Loucy (cell line): ENCODE measurements around the gene DLGAP3.
"Not testable (repeated sequence)": the region's sequence is repeated elsewhere in the genome, so short reads cannot be mapped to it uniquely, and the experiment has no call there.

Source experiments
- H2AFZ ChIP-seq: fragments of 200-600 bp; sonication (generic); 2 replicates; pipeline ENCODE4 v1.6.0; 2016; ENCODE audit warnings: antibody characterized with exemption, mild to moderate bottlenecking, low read length, moderate library complexity
- H3F3A ChIP-seq: fragments of 200-600 bp; 2 replicates; pipeline ENCODE4 v1.6.0; 2016; ENCODE audit warnings: antibody characterized with exemption, low read depth, mild to moderate bottlenecking
- H3K27me3 ChIP-seq: fragments of 200-600 bp; sonication (generic); 2 replicates; pipeline ENCODE4 v1.6.1; 2014; ENCODE audit warnings: low read length, mild to moderate bottlenecking; ENCODE audit not compliant: insufficient read depth, poor library complexity, severe bottlenecking
- H3K36me3 ChIP-seq: fragments of 200-600 bp; sonication (generic); 2 replicates; pipeline ENCODE4 v1.6.1; 2016; ENCODE audit warnings: low read length; ENCODE audit not compliant: insufficient read depth
- H3K4me1 ChIP-seq: fragments of 200-600 bp; sonication (generic); 2 replicates; pipeline ENCODE4 v1.5.1; 2014; ENCODE audit warnings: low read length, mild to moderate bottlenecking; ENCODE audit not compliant: insufficient read depth, poor library complexity, severe bottlenecking
- H3K4me2 ChIP-seq: fragments of 200-600 bp; sonication (generic); 2 replicates; pipeline ENCODE4 v1.6.0; 2014; ENCODE audit warnings: antibody characterized with exemption, low read length, low read depth, mild to moderate bottlenecking; ENCODE audit not compliant: poor library complexity, severe bottlenecking
- H3K4me3 ChIP-seq: fragments of 200-600 bp; sonication (generic); 2 replicates; pipeline ENCODE4 v1.5.1; 2014; ENCODE audit warnings: low read length, mild to moderate bottlenecking, mixed read lengths; ENCODE audit not compliant: poor library complexity, severe bottlenecking
- H3K79me2 ChIP-seq: fragments of 200-600 bp; sonication (generic); 2 replicates; pipeline ENCODE4 v1.6.1; 2014; ENCODE audit warnings: low read length; ENCODE audit not compliant: insufficient read depth
- H3K9ac ChIP-seq: fragments of 200-600 bp; sonication (generic); 2 replicates; pipeline ENCODE4 v1.6.0; 2014; ENCODE audit warnings: mild to moderate bottlenecking, low read depth, low read length, moderate library complexity; ENCODE audit not compliant: poor library complexity, severe bottlenecking
- H3K9me2 ChIP-seq: fragments of 200-600 bp; sonication (generic); replicated peaks from 2 replicates; pipeline ENCODE4 v1.6.1; 2016; ENCODE audit warnings: low read depth, low read length, mixed read lengths
- H3K9me3 ChIP-seq: fragments of 200-600 bp; sonication (generic); 2 replicates; pipeline ENCODE4 v1.6.1; 2014; ENCODE audit warnings: mild to moderate bottlenecking, antibody characterized with exemption, low read length, low read depth; ENCODE audit not compliant: insufficient read depth
- H4K20me1 ChIP-seq: fragments of 200-600 bp; sonication (generic); 2 replicates; pipeline ENCODE4 v1.6.0; 2014; ENCODE audit warnings: antibody characterized with exemption, low read length, mild to moderate bottlenecking; ENCODE audit not compliant: insufficient read depth, poor library complexity, severe bottlenecking
- EZH2phosphoT487 ChIP-seq: fragments of 200-600 bp; IDR thresholded peaks from 2 replicates; pipeline ENCODE4 v1.6.1; 2018; ENCODE audit warnings: antibody characterized with exemption, mild to moderate bottlenecking, moderate library complexity, borderline replicate concordance
- TF ChIP-seq, protein P1 (sequence below): fragments of 200-600 bp; sonication (generic); conservative IDR thresholded peaks from 2 replicates; pipeline ENCODE4 v1.5.1; 2014; ENCODE audit warnings: mild to moderate bottlenecking, antibody characterized with exemption, low read length

Gene DLGAP3

DNA sequence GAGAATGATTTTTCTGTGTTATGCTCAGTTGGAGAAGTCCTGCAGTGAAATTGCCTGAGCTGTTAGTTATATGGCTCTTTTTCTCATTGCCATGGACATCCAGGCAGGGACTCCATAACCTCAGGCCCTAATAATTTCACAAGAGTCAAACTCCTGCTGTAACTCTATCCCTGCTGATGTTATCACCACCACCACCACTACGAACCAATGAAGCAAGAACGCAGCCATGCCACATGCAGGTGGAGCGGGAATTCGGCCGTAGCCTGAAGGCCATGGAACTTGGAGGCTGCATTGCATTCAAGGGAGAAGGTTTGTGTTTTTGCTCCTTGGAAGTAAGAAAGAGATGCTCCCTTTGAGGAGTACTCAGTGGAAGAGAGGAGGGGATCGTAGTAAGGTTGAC is 16.8 kb upstream of the DLGAP3 start:
- Histone ChIP-seq H3K27me3 (no peaks in the 10 kb centered on the region), H3K79me2 (no peaks in the 10 kb centered on the region), H4K20me1 (no peaks in the 10 kb centered on the region), H3K9me2 (no peaks in the 10 kb centered on the region), H3K4me1 (no peaks in the 10 kb centered on the region), H3K9me3 (no peaks in the 10 kb centered on the region), H2AFZ (no peak overlapping the region), H3F3A (no peaks in the 10 kb centered on the region), H3K36me3 (no peaks in the 10 kb centered on the region), H3K4me3 (no peak overlapping the region), H3K9ac (no peak overlapping the region), H3K4me2 (no peak overlapping the region)
- TF ChIP-seq EZH2phosphoT487: no peak
- TF ChIP-seq, protein P1, sequence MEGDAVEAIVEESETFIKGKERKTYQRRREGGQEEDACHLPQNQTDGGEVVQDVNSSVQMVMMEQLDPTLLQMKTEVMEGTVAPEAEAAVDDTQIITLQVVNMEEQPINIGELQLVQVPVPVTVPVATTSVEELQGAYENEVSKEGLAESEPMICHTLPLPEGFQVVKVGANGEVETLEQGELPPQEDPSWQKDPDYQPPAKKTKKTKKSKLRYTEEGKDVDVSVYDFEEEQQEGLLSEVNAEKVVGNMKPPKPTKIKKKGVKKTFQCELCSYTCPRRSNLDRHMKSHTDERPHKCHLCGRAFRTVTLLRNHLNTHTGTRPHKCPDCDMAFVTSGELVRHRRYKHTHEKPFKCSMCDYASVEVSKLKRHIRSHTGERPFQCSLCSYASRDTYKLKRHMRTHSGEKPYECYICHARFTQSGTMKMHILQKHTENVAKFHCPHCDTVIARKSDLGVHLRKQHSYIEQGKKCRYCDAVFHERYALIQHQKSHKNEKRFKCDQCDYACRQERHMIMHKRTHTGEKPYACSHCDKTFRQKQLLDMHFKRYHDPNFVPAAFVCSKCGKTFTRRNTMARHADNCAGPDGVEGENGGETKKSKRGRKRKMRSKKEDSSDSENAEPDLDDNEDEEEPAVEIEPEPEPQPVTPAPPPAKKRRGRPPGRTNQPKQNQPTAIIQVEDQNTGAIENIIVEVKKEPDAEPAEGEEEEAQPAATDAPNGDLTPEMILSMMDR: no peak

DNA sequence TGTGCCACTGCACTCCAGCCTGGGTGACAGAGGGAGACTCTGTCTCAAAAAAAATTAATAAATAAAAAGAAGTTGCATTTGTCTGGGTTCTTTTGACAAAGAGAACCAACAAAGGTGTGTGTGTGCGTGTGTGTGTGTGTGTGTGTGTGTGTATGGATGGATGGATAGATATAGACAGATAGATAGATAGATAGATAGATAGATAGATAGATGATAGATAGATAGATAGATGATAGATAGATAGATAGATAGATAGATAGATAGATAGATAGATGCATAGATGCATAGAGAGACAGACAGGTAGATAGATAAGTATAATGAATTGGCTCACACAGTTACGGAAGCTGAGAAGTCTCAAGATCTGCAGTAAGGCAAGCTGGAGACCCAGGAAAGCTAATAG is 12.3 kb upstream of the DLGAP3 start:
- not testable (repeated sequence) for H3K4me3 ChIP-seq, H3K79me2 ChIP-seq, H3F3A ChIP-seq, H3K9ac ChIP-seq, H3K4me1 ChIP-seq, H3K27me3 ChIP-seq, H3K4me2 ChIP-seq, H3K9me2 ChIP-seq, H4K20me1 ChIP-seq, H2AFZ ChIP-seq, H3K9me3 ChIP-seq, H3K36me3 ChIP-seq

DNA sequence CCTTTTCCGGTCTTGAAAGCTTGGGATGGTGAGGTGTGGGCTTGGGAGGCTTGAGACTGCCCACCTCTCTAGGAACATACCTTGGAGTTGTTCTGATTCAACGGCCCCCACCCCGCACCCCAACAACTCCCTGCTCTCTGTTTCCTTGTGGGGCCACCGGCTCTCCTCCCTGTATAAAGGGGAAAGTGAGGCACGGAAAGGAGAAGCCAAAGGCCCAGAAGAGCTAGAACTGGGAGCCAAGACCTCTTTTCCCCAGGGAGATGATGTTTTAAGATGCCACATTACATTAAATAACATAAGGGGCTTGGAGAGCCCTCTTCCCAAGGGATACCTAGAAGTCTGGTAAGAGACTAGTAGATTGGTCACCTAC is 1.2 kb upstream of the DLGAP3 start:
- Histone ChIP-seq H3K4me3 (no peak overlapping the region), H3K27me3 (no peaks in the 10 kb centered on the region), H3K4me1 (no peaks in the 10 kb centered on the region)

More for the DNA sequence above, 1.2 kb upstream of the DLGAP3 start:
- H3K36me3 ChIP-seq: no peaks in the 10 kb centered on the region
- H2AFZ ChIP-seq: no peak overlapping the region
- H4K20me1 ChIP-seq: no peaks in the 10 kb centered on the region
- no peaks in the 10 kb centered on the region for H3K79me2 ChIP-seq
- TF ChIP-seq EZH2phosphoT487: no peak
- TF ChIP-seq, protein P1: no peak
- no peak overlapping the region for H3K9ac ChIP-seq
- H3F3A ChIP-seq: no peaks in the 10 kb centered on the region
- no peaks in the 10 kb centered on the region for H3K9me2 ChIP-seq
- H3K9me3 ChIP-seq: no peaks in the 10 kb centered on the region
- no peak overlapping the region for H3K4me2 ChIP-seq
